ENCODE results near the gene SLX4IP. TPM values are rescaled to one million over a fixed set of nuclear protein-coding genes. Genes with fewer than 3 reads are reported as not detected.

Gene SLX4IP
- total RNA-seq, 2 donors from 2014 or later = 4.7 to 5.8 TPM

- no peaks in the 10 kb centered on the region for H3K27me3 ChIP-seq (replicated peaks; ENCODE audit: insufficient read depth)
- no peaks in the 10 kb centered on the region for H3K4me1 ChIP-seq (ENCODE audit: control insufficient read depth in 1 of 2, low read depth in 2 of 2)
- no peak overlapping the region for H3K4me3 ChIP-seq
- H3K9me3 ChIP-seq = no peaks in the 10 kb centered on the region
- no peak for TF ChIP-seq CTCF (IDR thresholded peaks at IDR 0.05)
- ATAC-seq (ENCODE audit: insufficient number of reproducible peaks, low FRiP score, low read depth) (no peak), DNase-seq (ENCODE audit: low spot score) (no peak)
- H3K27ac ChIP-seq = no peak overlapping the region
- no peaks in the 10 kb centered on the region for H3K36me3 ChIP-seq
Observed at GRCh38 chr20:10423735-10424134, 11.4 kb upstream of the SLX4IP start.

GRCh38 chr20:10427060-10427692, 7.9 kb upstream of the SLX4IP start:
- TF ChIP-seq CTCF (IDR thresholded peaks at IDR 0.05) = peak; percentile 72
- H3K4me1 ChIP-seq (ENCODE audit: control insufficient read depth in 1 of 2, low read depth in 2 of 2) = peaks cover 4 to 6% of the 10 kb centered on the region in 2 donors
- H3K36me3 ChIP-seq = no peaks in the 10 kb centered on the region
- no peak overlapping the region for H3K4me3 ChIP-seq
- ATAC-seq (ENCODE audit: insufficient number of reproducible peaks, low FRiP score, low read depth) = no peak
- no peaks in the 10 kb centered on the region for H3K9me3 ChIP-seq
- H3K27ac ChIP-seq = no peak overlapping the region
- no peaks in the 10 kb centered on the region for H3K27me3 ChIP-seq (replicated peaks; ENCODE audit: insufficient read depth)
- DNase-seq (ENCODE audit: low spot score) = no peak

GRCh38 chr20:10428008-10428407, 7.1 kb upstream of the SLX4IP start:
- Histone ChIP-seq H3K36me3 (no peaks in the 10 kb centered on the region), H3K27ac (no peak overlapping the region), H3K4me3 (no peak overlapping the region), H3K4me1 (ENCODE audit: control insufficient read depth in 1 of 2, low read depth in 2 of 2) (peaks cover 10 to 15% of the 10 kb centered on the region in 2 donors), H3K27me3 (replicated peaks; ENCODE audit: insufficient read depth) (no peaks in the 10 kb centered on the region), H3K9me3 (no peaks in the 10 kb centered on the region)
- DNase-seq (ENCODE audit: low spot score) (no peak), ATAC-seq (ENCODE audit: insufficient number of reproducible peaks, low FRiP score, low read depth) (no peak)
- no peak for TF ChIP-seq CTCF (IDR thresholded peaks at IDR 0.05)

GRCh38 chr20:10429443-10429981, 5.6 kb upstream of the SLX4IP start:
- TF ChIP-seq CTCF (IDR thresholded peaks at IDR 0.05) = no peak
- no peak overlapping the region for H3K27ac ChIP-seq
- DNase-seq (ENCODE audit: low spot score) (no peak), ATAC-seq (ENCODE audit: insufficient number of reproducible peaks, low FRiP score, low read depth) (no peak)
- peaks cover 13 to 19% of the 10 kb centered on the region in 2 donors for H3K4me1 ChIP-seq (ENCODE audit: control insufficient read depth in 1 of 2, low read depth in 2 of 2)
- no peaks in the 10 kb centered on the region for H3K36me3 ChIP-seq
- no peaks in the 10 kb centered on the region for H3K27me3 ChIP-seq (replicated peaks; ENCODE audit: insufficient read depth)
- no peaks in the 10 kb centered on the region for H3K9me3 ChIP-seq
- H3K4me3 ChIP-seq = no peak overlapping the region

GRCh38 chr20:10430000-10430466, 5.1 kb upstream of the SLX4IP start:
- TF ChIP-seq CTCF (IDR thresholded peaks at IDR 0.05) = no peak
- no peak for DNase-seq (ENCODE audit: low spot score)
- H3K4me1 ChIP-seq (ENCODE audit: control insufficient read depth in 1 of 2, low read depth in 2 of 2) = peaks cover 13 to 19% of the 10 kb centered on the region in 2 donors
- ATAC-seq (ENCODE audit: insufficient number of reproducible peaks, low FRiP score, low read depth) = no peak
- no peaks in the 10 kb centered on the region for H3K36me3 ChIP-seq
- H3K9me3 ChIP-seq = no peaks in the 10 kb centered on the region
- H3K27me3 ChIP-seq (replicated peaks; ENCODE audit: insufficient read depth) = no peaks in the 10 kb centered on the region
- no peak overlapping the region for H3K27ac ChIP-seq
- H3K4me3 ChIP-seq = no peak overlapping the region
